Ascending aorta (tissue), 2 donors: ENCODE measurements around the gene ITGBL1. TPM values are rescaled to one million over a fixed set of nuclear protein-coding genes. Genes with fewer than 3 reads are reported as not detected.

ENCODE experiments used
- DNase-seq, 2 donors: peaks; one replicate each; pipeline ENCODE4 v3.0.0-alpha.2; 2019; ENCODE audit warnings: low spot score in 2 of 2
- H3K27ac ChIP-seq, 2 donors: fragments of 200-600 bp; sonication (generic); one replicate each; pipeline ENCODE4 v1.5.1; 2016 to 2017; ENCODE audit warnings: mild to moderate bottlenecking in 1 of 2
- H3K27me3 ChIP-seq: fragments of 200-600 bp; sonication (generic); one replicate; pipeline ENCODE4 v1.5.1; 2017
- H3K36me3 ChIP-seq, 2 donors: fragments of 200-600 bp; sonication (generic); one replicate each; pipeline ENCODE4 v1.5.1; 2016
- H3K4me1 ChIP-seq, 2 donors: fragments of 200-600 bp; sonication (generic); one replicate each; pipeline ENCODE4 v1.5.1; 2016 to 2017; ENCODE audit warnings: mild to moderate bottlenecking in 1 of 2
- H3K4me3 ChIP-seq, 2 donors: fragments of 200-600 bp; sonication (generic); one replicate each; pipeline ENCODE4 v1.5.1; 2016 to 2017; ENCODE audit warnings: mild to moderate bottlenecking in 1 of 2
- H3K9me3 ChIP-seq, 2 donors: fragments of 200-600 bp; sonication (generic); one replicate each; pipeline ENCODE4 v1.5.1; 2016
- intact Hi-C: fragments of 100-400 bp; cut with DNase I; formaldehyde crosslinking; loops from one replicate; pipeline ENCODE4 v1.15.1; 2023
- total RNA-seq: library from RNA; depleted of rRNA; stranded (reverse); fragments of >200 nt; gene quantifications from one replicate; pipeline ENCODE4 v1.1.0, GENCODE V29; 2016
- TF ChIP-seq, protein P1 (sequence below), 3 experiments: fragments of 200-600 bp in 2 of 3; fragments of 450-650 bp in 1 of 3; sonication (generic) in 2 of 3; IDR thresholded peaks; one replicate each; pipeline ENCODE4 v1.5.1; 2016 to 2019; ENCODE audit warnings: antibody characterized with exemption in 3 of 3, mild to moderate bottlenecking in 1 of 3, moderate library complexity in 1 of 3

Gene ITGBL1
- total RNA-seq, 1 donor from 2014 or later, result 47.1 TPM

DNA sequence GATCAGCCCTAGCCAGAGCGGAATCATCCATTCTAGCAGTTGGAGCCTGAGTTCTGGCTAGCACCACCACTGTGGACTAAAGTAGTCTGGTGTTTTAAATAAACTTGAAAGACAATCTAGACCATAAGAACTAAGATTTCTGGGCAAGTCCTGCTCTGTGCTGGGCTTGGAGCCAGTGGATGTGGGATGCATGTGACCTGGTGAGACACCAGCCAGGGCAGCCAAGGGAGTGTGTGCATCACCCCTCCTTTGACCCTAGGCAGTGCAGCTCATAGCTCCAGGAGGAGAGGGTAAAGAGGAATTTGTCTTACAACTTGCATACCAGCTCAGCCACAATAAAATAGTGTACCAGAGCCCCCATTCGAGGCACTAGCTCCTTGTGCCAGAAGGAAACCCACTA, 21.0 kb downstream of the ITGBL1 start:
- Histone ChIP-seq H3K27me3 (no peaks in the 10 kb centered on the region), H3K36me3 (no peaks in the 10 kb centered on the region), H3K27ac (peak overlapping the region; percentile 43 to 69), H3K9me3 (no peaks in the 10 kb centered on the region), H3K4me1 (peaks cover 0 to 18% of the 10 kb centered on the region in 2 donors), H3K4me3 (no peak overlapping the region)
- no peak for DNase-seq
- intact Hi-C loops, result loop anchor here (10.0 kb wide), 1 partner anchor 329 kb away; no protein-coding TSS in a partner anchor
- TF ChIP-seq, protein P1, sequence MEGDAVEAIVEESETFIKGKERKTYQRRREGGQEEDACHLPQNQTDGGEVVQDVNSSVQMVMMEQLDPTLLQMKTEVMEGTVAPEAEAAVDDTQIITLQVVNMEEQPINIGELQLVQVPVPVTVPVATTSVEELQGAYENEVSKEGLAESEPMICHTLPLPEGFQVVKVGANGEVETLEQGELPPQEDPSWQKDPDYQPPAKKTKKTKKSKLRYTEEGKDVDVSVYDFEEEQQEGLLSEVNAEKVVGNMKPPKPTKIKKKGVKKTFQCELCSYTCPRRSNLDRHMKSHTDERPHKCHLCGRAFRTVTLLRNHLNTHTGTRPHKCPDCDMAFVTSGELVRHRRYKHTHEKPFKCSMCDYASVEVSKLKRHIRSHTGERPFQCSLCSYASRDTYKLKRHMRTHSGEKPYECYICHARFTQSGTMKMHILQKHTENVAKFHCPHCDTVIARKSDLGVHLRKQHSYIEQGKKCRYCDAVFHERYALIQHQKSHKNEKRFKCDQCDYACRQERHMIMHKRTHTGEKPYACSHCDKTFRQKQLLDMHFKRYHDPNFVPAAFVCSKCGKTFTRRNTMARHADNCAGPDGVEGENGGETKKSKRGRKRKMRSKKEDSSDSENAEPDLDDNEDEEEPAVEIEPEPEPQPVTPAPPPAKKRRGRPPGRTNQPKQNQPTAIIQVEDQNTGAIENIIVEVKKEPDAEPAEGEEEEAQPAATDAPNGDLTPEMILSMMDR (IDR thresholded peaks at IDR 0.05), result no peak

DNA sequence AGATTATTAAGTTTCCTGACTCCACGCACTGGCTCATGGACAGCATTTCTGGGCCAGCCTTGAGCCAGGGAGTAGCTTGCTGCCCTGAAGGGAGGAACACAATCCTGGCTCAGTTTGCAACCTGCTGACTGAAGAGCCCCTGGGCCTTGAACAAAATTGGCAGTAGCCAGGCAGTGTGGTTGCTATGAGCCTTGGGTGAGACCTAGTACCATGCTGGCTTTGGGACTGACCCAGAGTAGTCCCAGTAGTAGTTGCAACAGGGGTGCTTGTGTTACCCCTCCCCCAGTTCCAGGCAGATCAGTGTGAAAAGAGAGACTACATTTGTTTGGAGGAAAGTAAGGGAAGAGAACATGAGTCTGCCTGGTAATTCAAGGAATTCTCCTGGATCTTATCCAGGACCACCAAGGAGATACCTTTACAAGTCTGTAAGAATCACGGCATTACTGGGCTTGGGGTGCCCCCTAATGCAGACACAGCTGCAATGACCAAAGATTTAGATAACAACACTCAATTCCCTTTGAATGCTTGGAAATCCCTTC, 22.0 kb downstream of the ITGBL1 start:
- H3K27ac ChIP-seq, result peak overlapping the region; percentile 43 to 69
- DNase-seq, result no peak
- no peaks in the 10 kb centered on the region for H3K9me3 ChIP-seq

GRCh38 chr13:101475536-101475935, 23.1 kb downstream of the ITGBL1 start:
- H3K36me3 ChIP-seq, result no peaks in the 10 kb centered on the region
- peaks cover 0 to 13% of the 10 kb centered on the region in 2 donors for H3K4me1 ChIP-seq
- no peak overlapping the region for H3K27ac ChIP-seq
- H3K27me3 ChIP-seq, result no peaks in the 10 kb centered on the region
- H3K4me3 ChIP-seq, result no peak overlapping the region
- H3K9me3 ChIP-seq, result no peaks in the 10 kb centered on the region
- intact Hi-C loops, result loop anchor here (10.0 kb wide), 1 partner anchor 331 kb away; no protein-coding TSS in a partner anchor
- TF ChIP-seq, protein P1 (IDR thresholded peaks at IDR 0.05), result no peak
- no peak for DNase-seq

More for the DNA sequence above, 22.0 kb downstream of the ITGBL1 start:
- Histone ChIP-seq H3K4me1 (peaks cover 0 to 18% of the 10 kb centered on the region in 2 donors), H3K4me3 (no peak overlapping the region), H3K27me3 (no peaks in the 10 kb centered on the region), H3K36me3 (no peaks in the 10 kb centered on the region)
- TF ChIP-seq, protein P1 (IDR thresholded peaks at IDR 0.05), result peak in 1 of 3 experiments; percentile 29
- intact Hi-C loops, result loop anchor here (10.0 kb wide), 1 partner anchor 330 kb away; no protein-coding TSS in a partner anchor

GRCh38 chr13:101481421-101481820, 28.9 kb downstream of the ITGBL1 start:
- no peak overlapping the region for H3K27ac ChIP-seq
- H3K36me3 ChIP-seq, result no peaks in the 10 kb centered on the region
- H3K4me3 ChIP-seq, result no peak overlapping the region
- intact Hi-C loops, result no loop called here
- no peak for DNase-seq
- H3K4me1 ChIP-seq, result no peaks in the 10 kb centered on the region
- no peaks in the 10 kb centered on the region for H3K27me3 ChIP-seq
- no peaks in the 10 kb centered on the region for H3K9me3 ChIP-seq
- TF ChIP-seq, protein P1 (IDR thresholded peaks at IDR 0.05), result no peak

DNA sequence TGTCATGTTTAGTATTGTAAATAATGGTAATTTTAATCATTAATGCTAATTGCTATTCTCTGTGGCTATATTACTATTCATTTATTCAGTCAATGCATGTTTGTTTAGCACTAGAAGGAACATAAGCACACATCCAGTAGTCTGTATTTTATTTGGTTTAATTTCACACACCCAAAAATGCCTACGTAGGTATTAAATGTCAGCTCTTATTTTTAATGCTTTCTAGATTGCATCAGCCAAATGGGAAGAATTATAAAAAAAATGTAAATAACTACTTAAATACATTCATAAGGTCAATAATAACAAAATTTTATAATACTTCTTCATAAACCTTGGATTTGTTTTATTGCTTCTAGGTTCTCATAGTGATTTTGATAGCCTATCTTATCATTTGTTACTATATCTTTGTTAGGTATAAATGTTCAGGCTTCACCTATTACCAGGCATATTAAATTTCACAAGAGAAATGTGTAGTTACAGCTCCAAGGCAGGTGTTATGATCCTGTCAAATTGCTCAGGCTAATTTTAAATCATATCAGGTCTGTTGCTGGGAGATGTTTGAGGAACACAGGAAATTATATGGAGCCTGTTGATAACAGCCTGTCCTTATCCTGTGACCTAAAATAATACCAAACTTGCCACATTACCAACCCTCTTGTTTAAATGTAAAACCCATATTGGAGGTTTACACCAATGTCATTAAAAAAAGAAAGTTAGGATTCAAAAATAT, 34.4 kb downstream of the ITGBL1 start:
- H3K9me3 ChIP-seq, result no peaks in the 10 kb centered on the region
- no peaks in the 10 kb centered on the region for H3K27me3 ChIP-seq
- TF ChIP-seq, protein P1 (IDR thresholded peaks at IDR 0.05), result no peak
- no peaks in the 10 kb centered on the region for H3K36me3 ChIP-seq
- H3K27ac ChIP-seq, result no peak overlapping the region
- intact Hi-C loops, result no loop called here
- H3K4me1 ChIP-seq, result no peaks in the 10 kb centered on the region
- DNase-seq, result no peak
- H3K4me3 ChIP-seq, result no peak overlapping the region
